HepG2 (cell line): ENCODE measurements around the gene CDH13. TPM values are rescaled to one million over a fixed set of nuclear protein-coding genes. Genes with fewer than 3 reads are reported as not detected.

Experiments used
- ATAC-seq: fragments of 200-7000 bp; cut with Tn5 transposase; 3 replicates; pipeline ENCODE4 v1.9.1; 2020; ENCODE audit warnings: mild to moderate bottlenecking, moderate library complexity
- BruUV-seq: library from RNA; stranded (reverse); fragments of 400-500 nt; replicated peaks from 2 replicates; lab custom pipeline; 2021; lab: Mats Ljungman, UMichigan
- CTCF ChIA-PET: fragments of 300-600 bp; formaldehyde crosslinking; extraction: SDS; loops from one replicate; lab custom pipeline; 2021; ENCODE audit warnings: low total read pairs, inconsistent platforms, low intra/inter-chr PET ratio; lab: Yijun Ruan, JAX
- POLR2A ChIA-PET: fragments of 350-600 bp; sonication (Branson Sonifier 250); formaldehyde crosslinking; loops from one replicate; lab custom pipeline; 2020; ENCODE audit warnings: antibody characterized with exemption, inconsistent platforms; lab: Yijun Ruan, JAX
- DNase-seq: peaks from one replicate; pipeline ENCODE4 v3.0.0-alpha.2; 2015; ENCODE audit warnings: low spot score
- FAIRE-seq: peaks from 3 replicates; lab custom pipeline; 2011; peaks lifted over from hg19 to GRCh38; lab: Jason Lieb, UNC
- H2AFZ ChIP-seq: one replicate; pipeline ENCODE4 v1.6.1; 2011; ENCODE audit warnings: low read length, inconsistent platforms
- H3K27ac ChIP-seq: fragments of 300-600 bp; 3 replicates; pipeline ENCODE4 v1.8.0; 2011; ENCODE audit warnings: mixed run types, mild to moderate bottlenecking, mixed read lengths, low read length, inconsistent platforms; ENCODE audit not compliant: insufficient read depth; ENCODE audit errors: extremely low read length
- H3K27me3 ChIP-seq, 2 experiments: fragments of 200-600 bp in 1 of 2; 2 replicates in 1 of 2; 3 replicates in 1 of 2; pipeline versions ENCODE4 v1.6.0 to v1.8.0; 2011; ENCODE audit warnings: low read length in 2 of 2, mild to moderate bottlenecking in 2 of 2, moderate library complexity in 2 of 2, inconsistent platforms in 1 of 2; ENCODE audit not compliant: insufficient read depth in 2 of 2, control insufficient read depth in 1 of 2
- H3K36me3 ChIP-seq, 2 experiments: fragments of 200-600 bp in 1 of 2; replicated peaks in 1 of 2; 2 replicates in 1 of 2; 3 replicates in 1 of 2; pipeline versions ENCODE4 v1.5.1 to v1.8.0; 2011; ENCODE audit warnings: low read length in 2 of 2, inconsistent platforms in 1 of 2; ENCODE audit not compliant: insufficient read depth in 2 of 2, control insufficient read depth in 1 of 2
- H3K4me1 ChIP-seq: 2 replicates; pipeline ENCODE4 v1.5.1; 2012; ENCODE audit warnings: low read length, inconsistent platforms; ENCODE audit not compliant: insufficient read depth
- H3K4me2 ChIP-seq: 2 replicates; pipeline ENCODE4 v1.6.0; 2011; ENCODE audit warnings: low read depth, low read length, inconsistent platforms
- H3K4me3 ChIP-seq, 3 experiments: fragments of 200-600 bp in 1 of 3; sonication (generic), shearing (Covaris generic) in 1 of 3; replicated peaks in 1 of 3; 2 replicates each; pipeline ENCODE4 v1.5.1; 2011 to 2016; ENCODE audit warnings: low read length in 3 of 3, inconsistent platforms in 2 of 3, low read depth in 2 of 3, mild to moderate bottlenecking in 2 of 3, control low read depth in 1 of 3, mixed read lengths in 1 of 3; ENCODE audit not compliant: insufficient read depth in 1 of 3
- H3K79me2 ChIP-seq: one replicate; pipeline ENCODE4 v1.6.1; 2011; ENCODE audit warnings: low read length, inconsistent platforms; ENCODE audit not compliant: insufficient read depth
- H3K9ac ChIP-seq: 2 replicates; pipeline ENCODE4 v1.6.0; 2011; ENCODE audit warnings: mild to moderate bottlenecking, low read depth, low read length, inconsistent platforms; ENCODE audit not compliant: insufficient read depth
- H3K9me3 ChIP-seq: 2 replicates; pipeline ENCODE4 v1.5.1; 2012; ENCODE audit warnings: mild to moderate bottlenecking, low read length
- H4K20me1 ChIP-seq: 2 replicates; pipeline ENCODE4 v1.6.0; 2011; ENCODE audit warnings: inconsistent platforms, mild to moderate bottlenecking, low read length, moderate library complexity; ENCODE audit not compliant: insufficient read depth
- AHR ChIP-seq: IDR thresholded peaks from 2 replicates; pipeline ENCODE4 v1.6.1; 2018; ENCODE audit warnings: missing genetic modification reagents, missing compliant biosample characterization
- CCAR2 ChIP-seq: fragments of 200-400 bp; formaldehyde crosslinking; optimal IDR thresholded peaks from 2 replicates; pipeline ENCODE3; 2018; ENCODE audit warnings: low read depth, mild to moderate bottlenecking, low read length, moderate library complexity
- FOXA1 ChIP-seq, 2 experiments: fragments of 450-650 bp in 1 of 2; sonication (generic) in 1 of 2; formaldehyde crosslinking in 1 of 2; IDR thresholded peaks; 2 replicates each; pipeline versions ENCODE4 v1.4.0 to v1.6.1; 2016 to 2020; ENCODE audit warnings: missing genetic modification reagents in 1 of 2
- HHEX ChIP-seq: IDR thresholded peaks from 2 replicates; pipeline ENCODE4 v1.6.1; 2016; ENCODE audit warnings: control low read depth
- KDM2A ChIP-seq: sonication (generic); formaldehyde crosslinking; IDR thresholded peaks from 2 replicates; pipeline ENCODE4 v1.4.0; 2020; ENCODE audit warnings: low read depth, missing genetic modification reagents, borderline replicate concordance
- SOX6 ChIP-seq, 2 experiments: fragments of 450-650 bp in 1 of 2; sonication (generic) in 1 of 2; formaldehyde crosslinking in 1 of 2; IDR thresholded peaks; 2 replicates each; pipeline versions ENCODE4 v1.4.0 to v1.6.1; 2017 to 2020; ENCODE audit warnings: antibody characterized with exemption in 1 of 2, mild to moderate bottlenecking in 1 of 2, missing genetic modification reagents in 1 of 2
- ZFP36L1 ChIP-seq: sonication (generic); formaldehyde crosslinking; IDR thresholded peaks from 2 replicates; pipeline ENCODE4 v1.8.0; 2022; ENCODE audit warnings: mild to moderate bottlenecking, missing genetic modification reagents, moderate library complexity
- ZNF441 ChIP-seq: sonication (generic); formaldehyde crosslinking; IDR thresholded peaks from 2 replicates; pipeline ENCODE4 v1.7.0; 2021; ENCODE audit warnings: missing genetic modification reagents, borderline replicate concordance
- ZNF607 ChIP-seq: sonication (generic); formaldehyde crosslinking; IDR thresholded peaks from 2 replicates; pipeline ENCODE4 v1.5.1; 2020; ENCODE audit warnings: missing genetic modification reagents, mild to moderate bottlenecking, borderline replicate concordance
- ZSCAN20 ChIP-seq: sonication (generic); formaldehyde crosslinking; IDR thresholded peaks from 2 replicates; pipeline ENCODE4 v1.4.0; 2020; ENCODE audit warnings: missing genetic modification reagents, mild to moderate bottlenecking, borderline replicate concordance
- WGBS: methylation state at CpG from one replicate; pipeline ENCODE4 v1.1.6; 2017; ENCODE audit warnings: low lambda C conversion rate; 5-methylcytosine and 5-hydroxymethylcytosine counted together
- in situ Hi-C: cut with HindIII; loops from 2 replicates; pipeline ENCODE4 v1.10.0; 2017; ENCODE audit warnings: low pct_unique_long_range_greater_than_20kb; ENCODE audit not compliant: extremely low pct_ligation_motif_present
- intact Hi-C: fragments of 100-400 bp; cut with micrococcal nuclease; formaldehyde crosslinking; loops from one replicate; pipeline ENCODE4 v1.10.0; 2022; ENCODE audit not compliant: unreplicated experiment
- polyA plus RNA-seq, 8 experiments: library from polyadenylated mRNA; depleted of rRNA in 3 of 8; stranded (reverse) in 7 of 8; unstranded in 1 of 8; fragments of >200 nt; fragmentation: Illumina TruSeq in 4 of 8; extraction: Trizol in 4 of 8; gene quantifications; 2 replicates each; pipeline versions ENCODE4 v1.2.1 to v1.2.3, GENCODE V29; 2011 to 2016; ENCODE audit warnings: low read depth in 4 of 8, missing spikeins in 1 of 8, mixed read lengths in 1 of 8; ENCODE audit not compliant: insufficient read depth in 1 of 8
- total RNA-seq, 5 experiments: library from RNA; depleted of rRNA; stranded (reverse); fragments of >200 nt; fragmentation: Illumina TruSeq; extraction: Trizol; gene quantifications; 2 replicates each; pipeline ENCODE4 v1.2.3, GENCODE V29; 2016; ENCODE audit warnings: low read depth in 1 of 5
- TF ChIP-seq, protein P1 (sequence below), 2 experiments: IDR thresholded peaks; 2 replicates each; pipeline ENCODE4 v1.6.1; 2011 to 2012; ENCODE audit warnings: low read length in 2 of 2, borderline replicate concordance in 1 of 2, low read depth in 1 of 2, mild to moderate bottlenecking in 1 of 2, moderate library complexity in 1 of 2
- TF ChIP-seq, protein P2 (sequence below), 2 experiments: fragments of 450-650 bp in 1 of 2; sonication (generic) in 1 of 2; formaldehyde crosslinking in 1 of 2; IDR thresholded peaks; 2 replicates each; pipeline versions ENCODE4 v1.6.1 to v1.8.0; 2016 to 2022; ENCODE audit warnings: antibody characterized with exemption in 1 of 2, mild to moderate bottlenecking in 1 of 2, missing genetic modification reagents in 1 of 2

Gene CDH13
- total and polyA plus RNA-seq, 2 of the 13 experiments (the other 11 are each of a cell fraction or from before 2014, with no cell fraction given) = not detected

GRCh38 chr16:82874271-82874670 is 247.5 kb downstream of the CDH13 start:
- Histone ChIP-seq H3K9ac (no peak overlapping the region), H3K4me3 (no peak overlapping the region), H3K9me3 (peaks cover 68% of the 10 kb centered on the region), H3K36me3 (no peaks in the 10 kb centered on the region), H3K4me2 (no peak overlapping the region), H3K27ac (no peak overlapping the region), H3K4me1 (no peaks in the 10 kb centered on the region), H3K79me2 (no peaks in the 10 kb centered on the region), H2AFZ (no peak overlapping the region), H3K27me3 (no peaks in the 10 kb centered on the region), H4K20me1 (no peaks in the 10 kb centered on the region)
- in situ Hi-C loops = no loop called here
- ChIA-PET POLR2A (no interaction called here), CTCF (no interaction called here)
- WGBS = 9% methylated on average over 5 of the region's 7 CpGs
- intact Hi-C loops = no loop called here
- FAIRE-seq = no peak
- no TSS peak for BruUV-seq
- no peak for ATAC-seq
- no peak for DNase-seq
- TF ChIP-seq SOX6 (IDR thresholded peaks at IDR 0.05) = no peak
- no peak for TF ChIP-seq SOX6 (CRISPR knock-in tag; IDR thresholded peaks at IDR 0.05)
- no peak for TF ChIP-seq HHEX (CRISPR knock-in tag)
- no peak for TF ChIP-seq ZNF441 (CRISPR knock-in tag)
- TF ChIP-seq, protein P1, sequence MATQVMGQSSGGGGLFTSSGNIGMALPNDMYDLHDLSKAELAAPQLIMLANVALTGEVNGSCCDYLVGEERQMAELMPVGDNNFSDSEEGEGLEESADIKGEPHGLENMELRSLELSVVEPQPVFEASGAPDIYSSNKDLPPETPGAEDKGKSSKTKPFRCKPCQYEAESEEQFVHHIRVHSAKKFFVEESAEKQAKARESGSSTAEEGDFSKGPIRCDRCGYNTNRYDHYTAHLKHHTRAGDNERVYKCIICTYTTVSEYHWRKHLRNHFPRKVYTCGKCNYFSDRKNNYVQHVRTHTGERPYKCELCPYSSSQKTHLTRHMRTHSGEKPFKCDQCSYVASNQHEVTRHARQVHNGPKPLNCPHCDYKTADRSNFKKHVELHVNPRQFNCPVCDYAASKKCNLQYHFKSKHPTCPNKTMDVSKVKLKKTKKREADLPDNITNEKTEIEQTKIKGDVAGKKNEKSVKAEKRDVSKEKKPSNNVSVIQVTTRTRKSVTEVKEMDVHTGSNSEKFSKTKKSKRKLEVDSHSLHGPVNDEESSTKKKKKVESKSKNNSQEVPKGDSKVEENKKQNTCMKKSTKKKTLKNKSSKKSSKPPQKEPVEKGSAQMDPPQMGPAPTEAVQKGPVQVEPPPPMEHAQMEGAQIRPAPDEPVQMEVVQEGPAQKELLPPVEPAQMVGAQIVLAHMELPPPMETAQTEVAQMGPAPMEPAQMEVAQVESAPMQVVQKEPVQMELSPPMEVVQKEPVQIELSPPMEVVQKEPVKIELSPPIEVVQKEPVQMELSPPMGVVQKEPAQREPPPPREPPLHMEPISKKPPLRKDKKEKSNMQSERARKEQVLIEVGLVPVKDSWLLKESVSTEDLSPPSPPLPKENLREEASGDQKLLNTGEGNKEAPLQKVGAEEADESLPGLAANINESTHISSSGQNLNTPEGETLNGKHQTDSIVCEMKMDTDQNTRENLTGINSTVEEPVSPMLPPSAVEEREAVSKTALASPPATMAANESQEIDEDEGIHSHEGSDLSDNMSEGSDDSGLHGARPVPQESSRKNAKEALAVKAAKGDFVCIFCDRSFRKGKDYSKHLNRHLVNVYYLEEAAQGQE (IDR thresholded peaks at IDR 0.05; ENCODE audit: borderline replicate concordance in 1 of 2, low read depth in 1 of 2, low read length in 2 of 2) = no peak
- TF ChIP-seq KDM2A (CRISPR knock-in tag) = no peak
- no peak for TF ChIP-seq ZFP36L1 (CRISPR knock-in tag)
- TF ChIP-seq ZSCAN20 (CRISPR knock-in tag) = no peak
- TF ChIP-seq CCAR2 = no peak
- TF ChIP-seq, protein P2, sequence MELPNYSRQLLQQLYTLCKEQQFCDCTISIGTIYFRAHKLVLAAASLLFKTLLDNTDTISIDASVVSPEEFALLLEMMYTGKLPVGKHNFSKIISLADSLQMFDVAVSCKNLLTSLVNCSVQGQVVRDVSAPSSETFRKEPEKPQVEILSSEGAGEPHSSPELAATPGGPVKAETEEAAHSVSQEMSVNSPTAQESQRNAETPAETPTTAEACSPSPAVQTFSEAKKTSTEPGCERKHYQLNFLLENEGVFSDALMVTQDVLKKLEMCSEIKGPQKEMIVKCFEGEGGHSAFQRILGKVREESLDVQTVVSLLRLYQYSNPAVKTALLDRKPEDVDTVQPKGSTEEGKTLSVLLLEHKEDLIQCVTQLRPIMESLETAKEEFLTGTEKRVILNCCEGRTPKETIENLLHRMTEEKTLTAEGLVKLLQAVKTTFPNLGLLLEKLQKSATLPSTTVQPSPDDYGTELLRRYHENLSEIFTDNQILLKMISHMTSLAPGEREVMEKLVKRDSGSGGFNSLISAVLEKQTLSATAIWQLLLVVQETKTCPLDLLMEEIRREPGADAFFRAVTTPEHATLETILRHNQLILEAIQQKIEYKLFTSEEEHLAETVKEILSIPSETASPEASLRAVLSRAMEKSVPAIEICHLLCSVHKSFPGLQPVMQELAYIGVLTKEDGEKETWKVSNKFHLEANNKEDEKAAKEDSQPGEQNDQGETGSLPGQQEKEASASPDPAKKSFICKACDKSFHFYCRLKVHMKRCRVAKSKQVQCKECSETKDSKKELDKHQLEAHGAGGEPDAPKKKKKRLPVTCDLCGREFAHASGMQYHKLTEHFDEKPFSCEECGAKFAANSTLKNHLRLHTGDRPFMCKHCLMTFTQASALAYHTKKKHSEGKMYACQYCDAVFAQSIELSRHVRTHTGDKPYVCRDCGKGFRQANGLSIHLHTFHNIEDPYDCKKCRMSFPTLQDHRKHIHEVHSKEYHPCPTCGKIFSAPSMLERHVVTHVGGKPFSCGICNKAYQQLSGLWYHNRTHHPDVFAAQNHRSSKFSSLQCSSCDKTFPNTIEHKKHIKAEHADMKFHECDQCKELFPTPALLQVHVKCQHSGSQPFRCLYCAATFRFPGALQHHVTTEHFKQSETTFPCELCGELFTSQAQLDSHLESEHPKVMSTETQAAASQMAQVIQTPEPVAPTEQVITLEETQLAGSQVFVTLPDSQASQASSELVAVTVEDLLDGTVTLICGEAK (IDR thresholded peaks at IDR 0.05) = no peak
- TF ChIP-seq, protein P2 (CRISPR knock-in tag; IDR thresholded peaks at IDR 0.05) = no peak
- TF ChIP-seq AHR (CRISPR knock-in tag) = no peak
- TF ChIP-seq ZNF607 (CRISPR knock-in tag) = no peak
- no peak for TF ChIP-seq FOXA1 (IDR thresholded peaks at IDR 0.05)
- no peak for TF ChIP-seq FOXA1 (CRISPR knock-in tag; IDR thresholded peaks at IDR 0.05)
